H1 (cell line): Measurements from ENCODE around the gene KLHL26. TPM values are rescaled to one million over a fixed set of nuclear protein-coding genes. Genes with fewer than 3 reads are reported as not detected.
"Not testable (repeated sequence)": the region's sequence is repeated elsewhere in the genome, so short reads cannot be mapped to it uniquely, and the experiment has no call there.

Experiments
- CTCF ChIA-PET: fragments of 300-600 bp; sonication (Branson Sonifier 250); formaldehyde crosslinking; loops from one replicate; lab custom pipeline; 2021; ENCODE audit not compliant: partially characterized antibody; lab: Charles Lee
- POLR2A ChIA-PET: fragments of 300-600 bp; sonication (Branson Sonifier 250); formaldehyde crosslinking; loops from one replicate; lab custom pipeline; 2021; ENCODE audit warnings: inconsistent platforms; ENCODE audit not compliant: partially characterized antibody; lab: Charles Lee
- DNase-seq, 2 experiments: peaks; one replicate each; pipeline versions ENCODE4 v3.0.0 to v3.0.0-alpha.2; 2010 to 2022; ENCODE audit warnings: low spot score in 2 of 2, low read depth in 1 of 2, mixed read lengths in 1 of 2
- FAIRE-seq: peaks from 2 replicates; lab custom pipeline; 2011; peaks lifted over from hg19 to GRCh38; lab: Jason Lieb, UNC
- H2AFZ ChIP-seq: 2 replicates; pipeline ENCODE4 v1.8.1; 2012; ENCODE audit warnings: low read length, inconsistent platforms
- H2AK5ac ChIP-seq: 2 replicates; pipeline ENCODE4 v1.6.1; 2013; ENCODE audit warnings: low read depth, low read length
- H2BK120ac ChIP-seq: replicated peaks from 2 replicates; pipeline ENCODE3; 2013; ENCODE audit warnings: low read depth, low read length, inconsistent platforms
- H2BK12ac ChIP-seq: 2 replicates; pipeline ENCODE4 v1.6.1; 2013; ENCODE audit warnings: low read depth, low read length
- H2BK15ac ChIP-seq: 2 replicates; pipeline ENCODE4 v1.6.1; 2013; ENCODE audit warnings: low read length
- H2BK20ac ChIP-seq: 2 replicates; pipeline ENCODE4 v1.6.1; 2013; ENCODE audit warnings: low read length
- H2BK5ac ChIP-seq: 2 replicates; pipeline ENCODE4 v1.6.1; 2013; ENCODE audit warnings: low read depth, low read length
- H3K14ac ChIP-seq: 2 replicates; pipeline ENCODE4 v1.6.1; 2013; ENCODE audit warnings: inconsistent platforms; ENCODE audit not compliant: insufficient read length
- H3K18ac ChIP-seq: 2 replicates; pipeline ENCODE4 v1.6.1; 2013; ENCODE audit warnings: low read length; ENCODE audit errors: extremely low read depth
- H3K23ac ChIP-seq: 2 replicates; pipeline ENCODE4 v1.6.1; 2013; ENCODE audit warnings: inconsistent platforms; ENCODE audit not compliant: insufficient read length
- H3K23me2 ChIP-seq: 2 replicates; pipeline ENCODE4 v1.6.1; 2013; ENCODE audit warnings: low read depth, low read length
- H3K27ac ChIP-seq: 2 replicates; pipeline ENCODE4 v1.6.1; 2011; ENCODE audit warnings: low read depth, low read length, inconsistent platforms
- H3K27me3 ChIP-seq, 4 experiments: replicated peaks in 1 of 4; 1 replicate in 1 of 4; 2 replicates in 3 of 4; pipeline versions ENCODE4 v1.6.1 to v1.8.1; 2011 to 2013; ENCODE audit warnings: low read length in 3 of 4, mild to moderate bottlenecking in 3 of 4, inconsistent platforms in 2 of 4, mixed read lengths in 2 of 4, moderate library complexity in 1 of 4; ENCODE audit not compliant: control insufficient read depth in 3 of 4, insufficient read depth in 3 of 4; ENCODE audit errors: extremely low read depth in 1 of 4
- H3K36me3 ChIP-seq, 4 experiments: 2 replicates each; pipeline versions ENCODE4 v1.6.1 to v1.8.1; 2011 to 2013; ENCODE audit warnings: mild to moderate bottlenecking in 4 of 4, low read length in 3 of 4, moderate library complexity in 2 of 4, control low read depth in 1 of 4, inconsistent platforms in 1 of 4; ENCODE audit not compliant: insufficient read depth in 4 of 4, control insufficient read depth in 2 of 4
- H3K4ac ChIP-seq: replicated peaks from 2 replicates; pipeline ENCODE3; 2013; ENCODE audit warnings: low read length, low read depth, mixed read lengths, inconsistent platforms; ENCODE audit not compliant: insufficient read length
- H3K4me1 ChIP-seq, 4 experiments: replicated peaks in 1 of 4; 1 replicate in 1 of 4; 2 replicates in 3 of 4; pipeline versions ENCODE4 v1.6.1 to v1.8.1; 2011 to 2013; ENCODE audit warnings: low read length in 3 of 4, inconsistent platforms in 2 of 4, mixed read lengths in 1 of 4; ENCODE audit not compliant: insufficient read depth in 4 of 4, control insufficient read depth in 3 of 4
- H3K4me2 ChIP-seq, 2 experiments: 2 replicates each; pipeline versions ENCODE4 v1.6.1 to v1.8.1; 2011 to 2013; ENCODE audit warnings: low read depth in 2 of 2, low read length in 2 of 2, control low read depth in 1 of 2, inconsistent platforms in 1 of 2, mild to moderate bottlenecking in 1 of 2; ENCODE audit not compliant: insufficient read depth in 1 of 2
- H3K4me3 ChIP-seq, 4 experiments: fragments of 200-600, 300-600 bp in 1 of 4; sonication (generic), shearing (Covaris generic), sonication (Bioruptor Twin) in 1 of 4; 2 replicates each; pipeline versions ENCODE4 v1.5.1 to v1.8.1; 2011 to 2016; ENCODE audit warnings: low read length in 4 of 4, low read depth in 3 of 4, control low read depth in 2 of 4, inconsistent platforms in 2 of 4, mild to moderate bottlenecking in 2 of 4, mixed read lengths in 1 of 4, moderate library complexity in 1 of 4; ENCODE audit not compliant: insufficient read depth in 2 of 4; ENCODE audit errors: extremely low read depth in 1 of 4
- H3K56ac ChIP-seq: replicated peaks from 2 replicates; pipeline ENCODE3; 2013; ENCODE audit warnings: low read depth, mild to moderate bottlenecking, mixed read lengths, low read length, inconsistent platforms; ENCODE audit not compliant: insufficient read length
- H3K79me1 ChIP-seq: 2 replicates; pipeline ENCODE4 v1.6.1; 2013; ENCODE audit warnings: low read depth, low read length, control low read depth
- H3K79me2 ChIP-seq, 2 experiments: 2 replicates each; pipeline versions ENCODE4 v1.6.1 to v1.8.1; 2012 to 2013; ENCODE audit warnings: low read length in 2 of 2, mild to moderate bottlenecking in 2 of 2, inconsistent platforms in 1 of 2; ENCODE audit not compliant: insufficient read depth in 2 of 2, control insufficient read depth in 1 of 2
- H3K9ac ChIP-seq, 4 experiments: replicated peaks in 1 of 4; 1 replicate in 1 of 4; 2 replicates in 3 of 4; pipeline versions ENCODE4 v1.6.1 to v1.8.1; 2011 to 2013; ENCODE audit warnings: low read depth in 3 of 4, low read length in 3 of 4, control low read depth in 2 of 4, mild to moderate bottlenecking in 2 of 4, moderate library complexity in 2 of 4, inconsistent platforms in 1 of 4; ENCODE audit errors: extremely low read depth in 1 of 4
- H3K9me3 ChIP-seq, 2 experiments: 2 replicates each; pipeline versions ENCODE4 v1.6.1 to v1.8.1; 2012 to 2013; ENCODE audit warnings: mild to moderate bottlenecking in 2 of 2, moderate library complexity in 2 of 2, control low read depth in 1 of 2, inconsistent platforms in 1 of 2, low read depth in 1 of 2, low read length in 1 of 2, mixed read lengths in 1 of 2; ENCODE audit not compliant: insufficient read depth in 2 of 2
- H4K20me1 ChIP-seq, 2 experiments: replicated peaks in 1 of 2; 2 replicates each; pipeline versions ENCODE3 to v1.8.1; 2011 to 2013; ENCODE audit warnings: inconsistent platforms in 2 of 2, low read length in 2 of 2, mild to moderate bottlenecking in 1 of 2; ENCODE audit not compliant: insufficient read depth in 2 of 2, control insufficient read depth in 1 of 2
- H4K5ac ChIP-seq: 2 replicates; pipeline ENCODE4 v1.6.1; 2013; ENCODE audit warnings: low read length, low read depth, mixed read lengths, inconsistent platforms; ENCODE audit not compliant: insufficient read length
- H4K8ac ChIP-seq: 2 replicates; pipeline ENCODE4 v1.8.0; 2013; ENCODE audit warnings: mild to moderate bottlenecking, moderate library complexity, low read length, inconsistent platforms; ENCODE audit not compliant: insufficient read depth; ENCODE audit errors: extremely low read depth
- H4K91ac ChIP-seq: replicated peaks from 2 replicates; pipeline ENCODE3; 2013; ENCODE audit warnings: low read length, mixed read lengths, inconsistent platforms; ENCODE audit not compliant: insufficient read length
- WGBS, 2 experiments: shearing (Covaris generic) in 1 of 2; methylation state at CpG; one replicate each; pipeline versions ENCODE4 v1.1.6 to v1.1.7; 2013 to 2015; ENCODE audit warnings: low lambda C conversion rate in 2 of 2, mixed read lengths in 2 of 2, inconsistent platforms in 1 of 2, low coverage in 1 of 2, missing lambda C conversion rate in 1 of 2; ENCODE audit not compliant: insufficient replicate concordance in 2 of 2, insufficient coverage in 1 of 2, insufficient read length in 1 of 2; ENCODE audit errors: extremely low coverage in 1 of 2, missing lambda C conversion rate in 1 of 2; 5-methylcytosine and 5-hydroxymethylcytosine counted together
- polyA plus RNA-seq, 7 experiments: library from polyadenylated mRNA; depleted of rRNA in 3 of 7; stranded (reverse) in 5 of 7; unstranded in 2 of 7; fragments of >200 nt in 5 of 7; fragments of 200-250 nt in 2 of 7; gene quantifications; 1 replicate in 5 of 7; 2 replicates in 1 of 7; 4 replicates in 1 of 7; pipeline versions ENCODE4 v1.2.1 to v1.2.3, GENCODE V29; 2011 to 2013; ENCODE audit warnings: missing spikeins in 2 of 7, mixed read lengths in 2 of 7
- total RNA-seq: library from RNA; stranded (reverse); fragmentation: NEBNext Ultra II Directional; extraction: Animal tissue kit (Norgen Biotek cat#: 25700); gene quantifications from 2 replicates; pipeline ENCODE4 v1.2.1, GENCODE V29; 2021

KLHL26 gene
- total and polyA plus RNA-seq, 2 of the 8 experiments (the other 6 are each of a cell fraction or from before 2014, with no cell fraction given), result 2.2 to 8.8 TPM

- H4K8ac ChIP-seq, H3K4ac ChIP-seq, H2BK120ac ChIP-seq, FAIRE-seq, H3K9me3 ChIP-seq, H4K5ac ChIP-seq, H4K91ac ChIP-seq, DNase-seq, H3K23ac ChIP-seq, H3K36me3 ChIP-seq, H2BK15ac ChIP-seq, H3K79me1 ChIP-seq, H3K56ac ChIP-seq, H3K9ac ChIP-seq, H4K20me1 ChIP-seq, H2BK5ac ChIP-seq, H2BK20ac ChIP-seq, H3K27ac ChIP-seq, H3K18ac ChIP-seq, H3K23me2 ChIP-seq, H3K4me3 ChIP-seq, H3K79me2 ChIP-seq, H3K4me2 ChIP-seq, H2AFZ ChIP-seq, H3K14ac ChIP-seq, H2AK5ac ChIP-seq: not testable (repeated sequence)
- WGBS, 2 experiments, result 92% methylated on average over 11 of the region's 15 CpGs; no CpG with 5 or more reads in 1 of the 2 experiments
- ChIA-PET CTCF (interaction anchor here (0.8 to 1.2 kb wide), 4 partner anchors 12 to 77 kb away, joined by 3 read pairs; no protein-coding TSS in a partner anchor), POLR2A (interaction anchor here (1.1 kb wide), 1 partner anchor 35 kb away, joined by 3 read pairs; no protein-coding TSS in a partner anchor)
- Histone ChIP-seq H2BK12ac (0 out of 2 replicates have a peak overlapping the region, but pooled peaks have one; percentile 17), H3K4me1 (peaks cover 5 to 33% (median 20%) of the 10 kb centered on the region in 4 experiments), H3K27me3 (peaks cover 28 to 47% (median 44%) of the 10 kb centered on the region in 4 experiments)
Observed at GRCh38 chr19:18600692-18601397, 36.0 kb upstream of the KLHL26 start.
